Adrenal gland (tissue), 12 donors: ENCODE results near the gene COL18A1. TPM values are rescaled to one million over a fixed set of nuclear protein-coding genes. Genes with fewer than 3 reads are reported as not detected.

Experiments used
- DNase-seq, 7 donors: peaks; one replicate each; pipeline ENCODE4 v3.0.0-alpha.2; 2019 to 2020
- H3K27ac ChIP-seq, 5 donors: fragments of 200-600 bp; sonication (generic) in 4 of 5; 1 replicate in 3 of 5; 2 replicates in 2 of 5; pipeline versions ENCODE4 v1.5.1 to v1.8.0; 2016 to 2020; ENCODE audit warnings: mild to moderate bottlenecking in 1 of 5
- H3K27me3 ChIP-seq: fragments of 200-600 bp; 2 replicates; pipeline ENCODE4 v1.8.0; 2021
- H3K36me3 ChIP-seq, 2 donors: fragments of 200-600 bp; replicated peaks in 1 of 2; 1 replicate in 1 of 2; 2 replicates in 1 of 2; pipeline versions ENCODE4 v1.5.1 to v1.8.0; 2018 to 2022
- H3K4me1 ChIP-seq, 2 donors: fragments of 200-600 bp; replicated peaks in 1 of 2; 1 replicate in 1 of 2; 2 replicates in 1 of 2; pipeline versions ENCODE4 v1.5.1 to v1.8.0; 2018 to 2021
- H3K4me3 ChIP-seq, 4 donors: fragments of 200-600 bp; sonication (generic) in 3 of 4; one replicate each; pipeline ENCODE4 v1.5.1; 2016 to 2018
- H3K9me3 ChIP-seq, 3 donors: fragments of 200-600 bp; sonication (generic) in 1 of 3; replicated peaks in 1 of 3; 1 replicate in 2 of 3; 2 replicates in 1 of 3; pipeline versions ENCODE4 v1.5.1 to v1.8.0; 2016 to 2021
- POLR2A ChIP-seq, 2 donors: fragments of 450-650 bp; IDR thresholded peaks; one replicate each; pipeline ENCODE4 v1.6.1; 2017; ENCODE audit warnings: antibody characterized with exemption in 2 of 2, mild to moderate bottlenecking in 2 of 2, moderate library complexity in 1 of 2
- WGBS, 4 donors: extraction: QIAGEN DNeasy Blood & Tissue Kit in 2 of 4; methylation state at CpG; one replicate each; pipeline versions ENCODE4 v1.1.5 to v1.1.7; 2013 to 2017; 5-methylcytosine and 5-hydroxymethylcytosine counted together
- intact Hi-C, 2 donors: fragments of 100-400 bp; cut with DNase I; formaldehyde crosslinking; loops; one replicate each; pipeline versions ENCODE4 v1.14.1 to v1.15.0; 2022 to 2023
- polyA plus RNA-seq, 3 donors: library from polyadenylated mRNA; stranded (reverse); fragments of 200-250 nt in 2 of 3; fragments of 350-450 nt in 1 of 3; fragmentation: Illumina TruSeq in 1 of 3; extraction: RNeasy Lipid Tissue Mini Kit (QIAGEN cat#74804) in 1 of 3; gene quantifications; one replicate each; pipeline ENCODE4 v1.2.3, GENCODE V29; 2013 to 2014
- total RNA-seq, 9 donors: library from RNA; depleted of rRNA in 4 of 9; stranded (reverse); fragments of >200 nt in 4 of 9; fragments of 120-200 nt in 1 of 9; fragmentation: NEBNext Ultra II Directional in 1 of 9; extraction: Animal tissue kit (Norgen Biotek cat#: 25700) in 1 of 9; gene quantifications; one replicate each; pipeline versions ENCODE4 v1.1.0 to v1.2.4, GENCODE V29; 2013 to 2023
- TF ChIP-seq, protein P1 (sequence below), 6 experiments: fragments of 450-650 bp in 4 of 6; fragments of 200-600 bp in 2 of 6; sonication (generic) in 1 of 6; IDR thresholded peaks; 1 replicate in 5 of 6; 2 replicates in 1 of 6; pipeline versions ENCODE4 v1.5.1 to v1.8.0; 2016 to 2021; ENCODE audit warnings: antibody characterized with exemption in 6 of 6, mild to moderate bottlenecking in 2 of 6, moderate library complexity in 1 of 6
- donor health status: healthy with polysubstance abuse.
- donor health status: Bipolar disorder and iron deficiency.
- donor health status: DM: yes; HTN: yes; CAD: no.
- donor health status: DM: no; HTN: no; CAD: no.
- donor health status: DM: no; HTN: no; CAD: no.
- donor health status: DM: yes; HTN: yes; CAD: no.

The COL18A1 gene
- total and polyA plus RNA-seq, 12 donors = 10.9 to 244 (median 141) TPM

DNA sequence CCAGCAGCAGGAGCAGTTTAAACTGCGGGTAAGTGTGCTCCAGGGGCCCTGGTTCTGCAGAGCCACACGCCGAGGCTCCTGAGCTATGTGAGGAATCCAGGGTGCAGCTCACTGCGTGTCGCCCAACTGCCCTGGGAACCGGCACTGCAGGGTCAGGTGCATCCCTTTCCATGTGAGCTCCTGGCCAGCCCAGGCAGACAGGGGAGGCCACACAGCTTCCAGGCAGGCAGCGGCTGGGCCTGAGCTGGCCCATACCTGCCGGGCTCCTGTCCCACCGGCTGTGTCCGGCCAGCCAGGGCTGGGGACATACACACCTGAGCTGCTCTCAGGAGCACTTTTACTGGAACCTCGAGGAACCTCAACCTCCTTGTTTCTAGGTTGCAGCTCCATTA is 18.6 kb upstream of the COL18A1 start:
- Histone ChIP-seq H3K4me1 (peaks cover 4 to 12% of the 10 kb centered on the region in 2 donors), H3K27me3 (no peaks in the 10 kb centered on the region), H3K36me3 (no peaks in the 10 kb centered on the region), H3K9me3 (no peaks in the 10 kb centered on the region), H3K4me3 (no peak overlapping the region), H3K27ac (peak overlapping the region in 2 of 5 donors; percentile 67 to 74)
- TF ChIP-seq, protein P1, sequence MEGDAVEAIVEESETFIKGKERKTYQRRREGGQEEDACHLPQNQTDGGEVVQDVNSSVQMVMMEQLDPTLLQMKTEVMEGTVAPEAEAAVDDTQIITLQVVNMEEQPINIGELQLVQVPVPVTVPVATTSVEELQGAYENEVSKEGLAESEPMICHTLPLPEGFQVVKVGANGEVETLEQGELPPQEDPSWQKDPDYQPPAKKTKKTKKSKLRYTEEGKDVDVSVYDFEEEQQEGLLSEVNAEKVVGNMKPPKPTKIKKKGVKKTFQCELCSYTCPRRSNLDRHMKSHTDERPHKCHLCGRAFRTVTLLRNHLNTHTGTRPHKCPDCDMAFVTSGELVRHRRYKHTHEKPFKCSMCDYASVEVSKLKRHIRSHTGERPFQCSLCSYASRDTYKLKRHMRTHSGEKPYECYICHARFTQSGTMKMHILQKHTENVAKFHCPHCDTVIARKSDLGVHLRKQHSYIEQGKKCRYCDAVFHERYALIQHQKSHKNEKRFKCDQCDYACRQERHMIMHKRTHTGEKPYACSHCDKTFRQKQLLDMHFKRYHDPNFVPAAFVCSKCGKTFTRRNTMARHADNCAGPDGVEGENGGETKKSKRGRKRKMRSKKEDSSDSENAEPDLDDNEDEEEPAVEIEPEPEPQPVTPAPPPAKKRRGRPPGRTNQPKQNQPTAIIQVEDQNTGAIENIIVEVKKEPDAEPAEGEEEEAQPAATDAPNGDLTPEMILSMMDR (IDR thresholded peaks at IDR 0.05) = no peak
- TF ChIP-seq POLR2A (IDR thresholded peaks at IDR 0.05) = no peak
- WGBS, 4 donors = 40 to 100% (median 79%) methylated on average over 1 to 11 of the region's 11 CpGs
- peak in 2 of 7 donors; percentile 13 to 15 for DNase-seq
- intact Hi-C loops = loop anchor here in 1 of 2 donors (5.0 kb wide), 1 partner anchor 51 kb away; no protein-coding TSS in a partner anchor

- Histone ChIP-seq H3K4me3 (no peak overlapping the region), H3K27me3 (no peaks in the 10 kb centered on the region), H3K27ac (peak overlapping the region in 3 of 5 donors; percentile 2 to 74 (median 67)), H3K4me1 (peaks cover 4 to 12% of the 10 kb centered on the region in 2 donors), H3K9me3 (no peaks in the 10 kb centered on the region), H3K36me3 (no peaks in the 10 kb centered on the region)
- 17 to 21% (median 20%) methylated on average over 15 to 20 of the region's 20 CpGs for WGBS, 4 donors
- DNase-seq = peak; percentile 57 to 85 (median 78)
- peak in 1 of 2 donors; percentile 16 for TF ChIP-seq POLR2A (IDR thresholded peaks at IDR 0.05)
- TF ChIP-seq, protein P1 (IDR thresholded peaks at IDR 0.05) = peak; percentile 5 to 51 (median 36)
- intact Hi-C loops = loop anchor here in 1 of 2 donors (5.0 kb wide), 1 partner anchor 50 kb away; no protein-coding TSS in a partner anchor
These were observed 18.1 kb upstream of the COL18A1 start for GRCh38 chr21:45386728-45387371.

GRCh38 chr21:45387506-45387905 is 17.5 kb upstream of the COL18A1 start:
- peak overlapping the region in 3 of 5 donors; percentile 2 to 74 (median 67) for H3K27ac ChIP-seq
- peak in 4 of 7 donors; percentile 7 to 13 (median 9) for DNase-seq
- intact Hi-C loops = loop anchor here in 1 of 2 donors (5.0 kb wide), 1 partner anchor 50 kb away; no protein-coding TSS in a partner anchor
- no peak overlapping the region for H3K4me3 ChIP-seq
- peaks cover 4 to 12% of the 10 kb centered on the region in 2 donors for H3K4me1 ChIP-seq
- TF ChIP-seq, protein P1 (IDR thresholded peaks at IDR 0.05) = no peak
- no peak for TF ChIP-seq POLR2A (IDR thresholded peaks at IDR 0.05)
- H3K27me3 ChIP-seq = no peaks in the 10 kb centered on the region
- WGBS, 4 donors = 81 to 88% (median 85%) methylated on average over 13 of the region's 13 CpGs
- no peaks in the 10 kb centered on the region for H3K36me3 ChIP-seq
- H3K9me3 ChIP-seq = no peaks in the 10 kb centered on the region

- TF ChIP-seq POLR2A (IDR thresholded peaks at IDR 0.05) = no peak
- TF ChIP-seq, protein P1 (IDR thresholded peaks at IDR 0.05) = no peak
- peaks cover 4 to 12% of the 10 kb centered on the region in 2 donors for H3K4me1 ChIP-seq
- H3K9me3 ChIP-seq = no peaks in the 10 kb centered on the region
- H3K4me3 ChIP-seq = no peak overlapping the region
- H3K27me3 ChIP-seq = no peaks in the 10 kb centered on the region
- DNase-seq = peak in 4 of 7 donors; percentile 16 to 22 (median 19)
- WGBS, 4 donors = 67 to 95% (median 79%) methylated on average over 3 to 7 of the region's 7 CpGs
- intact Hi-C loops = loop anchor here in 1 of 2 donors (5.0 kb wide), 1 partner anchor 49 kb away; no protein-coding TSS in a partner anchor
- H3K36me3 ChIP-seq = no peaks in the 10 kb centered on the region
- H3K27ac ChIP-seq = peak overlapping the region in 3 of 5 donors; percentile 2 to 74 (median 67)
These were observed 16.9 kb upstream of the COL18A1 start for GRCh38 chr21:45388011-45388521.
